Uterus (tissue), 2 donors: Measurements from ENCODE around the gene KLHDC10.

Source experiments
- CTCF ChIP-seq, 4 experiments: fragments of 200-600 bp in 2 of 4; fragments of 450-650 bp in 2 of 4; sonication (generic) in 2 of 4; IDR thresholded peaks; one replicate each; pipeline ENCODE4 v1.5.1; 2016 to 2019; ENCODE audit warnings: antibody characterized with exemption in 4 of 4, mild to moderate bottlenecking in 2 of 4, moderate library complexity in 1 of 4
- POLR2A ChIP-seq, 2 donors: fragments of 450-650 bp; IDR thresholded peaks; one replicate each; pipeline ENCODE4 v1.6.1; 2016; ENCODE audit warnings: antibody characterized with exemption in 2 of 2, mild to moderate bottlenecking in 1 of 2, moderate library complexity in 1 of 2

- no peak for TF ChIP-seq CTCF (IDR thresholded peaks at IDR 0.05)
- no peak for TF ChIP-seq POLR2A (IDR thresholded peaks at IDR 0.05)
Measured at GRCh38 chr7:130032698-130033097, 37.6 kb upstream of the KLHDC10 start.
